Keratinocyte (primary cell): ENCODE measurements around the gene CUBN. TPM values are rescaled to one million over a fixed set of nuclear protein-coding genes. Genes with fewer than 3 reads are reported as not detected.

Experiments used
- DNase-seq: peaks from one replicate; pipeline ENCODE4 v3.0.0-alpha.2; 2011; ENCODE audit warnings: low read depth, missing footprints, low spot score
- FAIRE-seq: peaks from 2 replicates; lab custom pipeline; 2011; peaks lifted over from hg19 to GRCh38; lab: Jason Lieb, UNC
- H2AFZ ChIP-seq: 2 replicates; pipeline ENCODE4 v1.6.0; 2012; ENCODE audit warnings: low read length, control low read depth, inconsistent platforms; ENCODE audit not compliant: control insufficient read depth
- H3K27ac ChIP-seq: 2 replicates; pipeline ENCODE4 v1.5.1; 2011; ENCODE audit warnings: low read length; ENCODE audit not compliant: control insufficient read depth, insufficient read depth
- H3K27me3 ChIP-seq: 3 replicates; pipeline ENCODE4 v1.6.0; 2011; ENCODE audit warnings: low read length; ENCODE audit not compliant: control insufficient read depth, insufficient read depth; ENCODE audit errors: extremely low read depth
- H3K36me3 ChIP-seq, 2 experiments: 2 replicates in 1 of 2; 3 replicates in 1 of 2; pipeline ENCODE4 v1.5.1; 2011; ENCODE audit warnings: low read length in 2 of 2, mild to moderate bottlenecking in 1 of 2; ENCODE audit not compliant: control insufficient read depth in 2 of 2, insufficient read depth in 2 of 2; ENCODE audit errors: extremely low read depth in 1 of 2
- H3K4me1 ChIP-seq: 3 replicates; pipeline ENCODE4 v1.5.1; 2011; ENCODE audit warnings: low read length; ENCODE audit not compliant: control insufficient read depth, insufficient read depth; ENCODE audit errors: extremely low read depth
- H3K4me2 ChIP-seq: 3 replicates; pipeline ENCODE4 v1.6.0; 2011; ENCODE audit warnings: low read depth, low read length; ENCODE audit not compliant: control insufficient read depth, insufficient read depth; ENCODE audit errors: extremely low read depth
- H3K4me3 ChIP-seq, 3 experiments: fragments of 200-600 bp in 1 of 3; sonication (generic) in 1 of 3; 2 replicates in 2 of 3; 3 replicates in 1 of 3; pipeline ENCODE4 v1.5.1; 2011 to 2016; ENCODE audit warnings: low read length in 3 of 3, mild to moderate bottlenecking in 3 of 3, control low read depth in 2 of 3, inconsistent platforms in 1 of 3, low read depth in 1 of 3, mixed read lengths in 1 of 3, mixed run types in 1 of 3, moderate library complexity in 1 of 3; ENCODE audit not compliant: control insufficient read depth in 2 of 3, insufficient read depth in 2 of 3; ENCODE audit errors: extremely low read depth in 1 of 3
- H3K79me2 ChIP-seq: 2 replicates; pipeline ENCODE4 v1.6.0; 2012; ENCODE audit warnings: low read length; ENCODE audit not compliant: control insufficient read depth, insufficient read depth
- H3K9ac ChIP-seq: 3 replicates; pipeline ENCODE4 v1.6.0; 2011; ENCODE audit warnings: low read length; ENCODE audit not compliant: control insufficient read depth, insufficient read depth; ENCODE audit errors: extremely low read depth
- H3K9me1 ChIP-seq: 3 replicates; pipeline ENCODE4 v1.6.0; 2011; ENCODE audit warnings: low read length; ENCODE audit not compliant: control insufficient read depth, insufficient read depth; ENCODE audit errors: extremely low read depth
- H3K9me3 ChIP-seq: 2 replicates; pipeline ENCODE4 v1.5.1; 2012; ENCODE audit warnings: low read depth, low read length; ENCODE audit not compliant: control insufficient read depth
- H4K20me1 ChIP-seq: 3 replicates; pipeline ENCODE4 v1.6.0; 2011; ENCODE audit warnings: low read length; ENCODE audit not compliant: control insufficient read depth, insufficient read depth; ENCODE audit errors: extremely low read depth
- EZH2 ChIP-seq: IDR thresholded peaks from one replicate; pipeline ENCODE4 v1.6.1; 2012; ENCODE audit warnings: inconsistent platforms, mild to moderate bottlenecking, low read length, moderate library complexity
- dilution Hi-C: fragments of 300-500 bp; cut with MboI; formaldehyde crosslinking; loops from one replicate; pipeline ENCODE4 v1.7.0; 2020; ENCODE audit warnings: low sequenced_read_pairs; ENCODE audit not compliant: extremely low pct_ligation_motif_present
- polyA plus RNA-seq, 5 experiments: library from polyadenylated mRNA; depleted of rRNA in 3 of 5; stranded (reverse) in 3 of 5; stranded (forward) in 1 of 5; unstranded in 1 of 5; fragments of >200 nt; gene quantifications; 1 replicate in 1 of 5; 2 replicates in 3 of 5; 3 replicates in 1 of 5; pipeline versions ENCODE4 v1.2.1 to v1.2.3, GENCODE V29; 2011 to 2012; ENCODE audit warnings: missing spikeins in 2 of 5, low read depth in 1 of 5, low replicate concordance in 1 of 5
- TF ChIP-seq, protein P1 (sequence below), 3 experiments: IDR thresholded peaks in 1 of 3; conservative IDR thresholded peaks in 1 of 3; optimal IDR thresholded peaks in 1 of 3; 2 replicates in 2 of 3; 3 replicates in 1 of 3; pipeline versions ENCODE3 to v1.5.1; 2011; ENCODE audit warnings: low read length in 3 of 3, mild to moderate bottlenecking in 3 of 3, moderate library complexity in 2 of 3, control low read depth in 1 of 3, inconsistent platforms in 1 of 3; ENCODE audit not compliant: insufficient read depth in 2 of 3; ENCODE audit errors: extremely low read depth in 1 of 3

The CUBN gene
- polyA plus RNA-seq, 1 donor (not counting 4 experiments of a cell fraction or from before 2014, with no cell fraction given) = 0.07 TPM

DNA sequence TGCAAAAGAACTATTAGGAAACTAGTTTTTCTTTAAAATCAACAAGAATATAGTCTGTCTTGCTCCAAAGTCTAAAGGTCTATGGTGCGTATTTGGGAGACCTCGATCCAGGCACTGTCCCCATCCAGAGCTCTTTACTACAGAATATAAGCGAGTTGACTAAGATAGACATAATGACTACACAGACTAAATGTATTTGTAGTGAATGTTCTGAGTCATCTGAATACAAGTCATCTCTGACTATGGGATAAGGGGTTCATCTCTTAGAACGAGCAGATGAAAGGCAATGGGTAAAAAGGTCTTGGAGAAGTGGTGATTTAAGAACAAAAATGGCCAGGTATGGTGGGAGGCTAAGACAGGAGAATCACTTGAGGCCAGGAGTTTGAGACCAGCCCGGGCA is 176.3 kb downstream of the CUBN start:
- Histone ChIP-seq H3K27me3 (no peaks in the 10 kb centered on the region), H3K27ac (no peak overlapping the region), H3K4me3 (no peak overlapping the region), H3K9ac (no peak overlapping the region), H3K4me1 (peaks cover 10% of the 10 kb centered on the region), H3K79me2 (no peaks in the 10 kb centered on the region), H3K9me3 (no peaks in the 10 kb centered on the region), H3K4me2 (no peak overlapping the region), H3K9me1 (no peaks in the 10 kb centered on the region), H3K36me3 (no peaks in the 10 kb centered on the region), H4K20me1 (no peaks in the 10 kb centered on the region), H2AFZ (no peak overlapping the region)
- DNase-seq (no peak), FAIRE-seq (no peak)
- dilution Hi-C loops = no loop called here
- no peak for TF ChIP-seq EZH2
- TF ChIP-seq, protein P1, sequence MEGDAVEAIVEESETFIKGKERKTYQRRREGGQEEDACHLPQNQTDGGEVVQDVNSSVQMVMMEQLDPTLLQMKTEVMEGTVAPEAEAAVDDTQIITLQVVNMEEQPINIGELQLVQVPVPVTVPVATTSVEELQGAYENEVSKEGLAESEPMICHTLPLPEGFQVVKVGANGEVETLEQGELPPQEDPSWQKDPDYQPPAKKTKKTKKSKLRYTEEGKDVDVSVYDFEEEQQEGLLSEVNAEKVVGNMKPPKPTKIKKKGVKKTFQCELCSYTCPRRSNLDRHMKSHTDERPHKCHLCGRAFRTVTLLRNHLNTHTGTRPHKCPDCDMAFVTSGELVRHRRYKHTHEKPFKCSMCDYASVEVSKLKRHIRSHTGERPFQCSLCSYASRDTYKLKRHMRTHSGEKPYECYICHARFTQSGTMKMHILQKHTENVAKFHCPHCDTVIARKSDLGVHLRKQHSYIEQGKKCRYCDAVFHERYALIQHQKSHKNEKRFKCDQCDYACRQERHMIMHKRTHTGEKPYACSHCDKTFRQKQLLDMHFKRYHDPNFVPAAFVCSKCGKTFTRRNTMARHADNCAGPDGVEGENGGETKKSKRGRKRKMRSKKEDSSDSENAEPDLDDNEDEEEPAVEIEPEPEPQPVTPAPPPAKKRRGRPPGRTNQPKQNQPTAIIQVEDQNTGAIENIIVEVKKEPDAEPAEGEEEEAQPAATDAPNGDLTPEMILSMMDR (optimal IDR thresholded peaks at IDR 0.05 in 1 of 3, IDR thresholded peaks at IDR 0.05 in 1 of 3, conservative IDR thresholded peaks at IDR 0.05 in 1 of 3; ENCODE audit: extremely low read depth in 1 of 3, insufficient read depth in 2 of 3, low read length in 3 of 3) = no peak

DNA sequence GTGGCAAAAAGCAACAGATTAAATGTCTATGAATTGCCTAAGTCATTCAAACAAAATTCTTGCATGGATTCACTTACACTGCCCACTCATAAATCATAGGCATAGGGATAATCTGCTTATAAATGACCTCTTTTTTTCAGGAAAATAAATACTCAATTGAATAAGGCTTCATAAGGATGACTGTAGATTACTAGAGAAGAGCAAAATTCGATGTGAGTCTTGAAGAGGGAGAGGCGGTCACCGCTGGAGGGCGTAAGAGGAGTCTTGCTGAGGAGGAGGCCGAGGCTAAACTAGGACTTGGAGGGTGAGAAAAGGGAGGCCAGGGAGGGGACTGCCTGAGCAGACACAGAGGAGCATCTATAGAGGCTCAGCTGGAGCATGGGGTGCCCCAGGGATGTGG is 177.0 kb downstream of the CUBN start:
- Histone ChIP-seq H3K4me1 (peaks cover 10% of the 10 kb centered on the region), H3K36me3 (no peaks in the 10 kb centered on the region), H3K79me2 (no peaks in the 10 kb centered on the region), H3K9ac (no peak overlapping the region), H3K9me1 (no peaks in the 10 kb centered on the region), H3K4me2 (no peak overlapping the region), H2AFZ (no peak overlapping the region), H3K27me3 (no peaks in the 10 kb centered on the region), H3K9me3 (no peaks in the 10 kb centered on the region), H3K4me3 (no peak overlapping the region), H4K20me1 (no peaks in the 10 kb centered on the region), H3K27ac (no peak overlapping the region)
- dilution Hi-C loops = no loop called here
- FAIRE-seq (no peak), DNase-seq (no peak)
- TF ChIP-seq EZH2 = no peak
- TF ChIP-seq, protein P1 (optimal IDR thresholded peaks at IDR 0.05 in 1 of 3, IDR thresholded peaks at IDR 0.05 in 1 of 3, conservative IDR thresholded peaks at IDR 0.05 in 1 of 3; ENCODE audit: extremely low read depth in 1 of 3, insufficient read depth in 2 of 3, low read length in 3 of 3) = no peak
